ENCODE data around the gene CCDC57. TPM values are rescaled to one million over a fixed set of nuclear protein-coding genes. Genes with fewer than 3 reads are reported as not detected.

CCDC57 gene
- polyA plus RNA-seq, 1 donor from 2014 or later = 70.9 TPM

DNA sequence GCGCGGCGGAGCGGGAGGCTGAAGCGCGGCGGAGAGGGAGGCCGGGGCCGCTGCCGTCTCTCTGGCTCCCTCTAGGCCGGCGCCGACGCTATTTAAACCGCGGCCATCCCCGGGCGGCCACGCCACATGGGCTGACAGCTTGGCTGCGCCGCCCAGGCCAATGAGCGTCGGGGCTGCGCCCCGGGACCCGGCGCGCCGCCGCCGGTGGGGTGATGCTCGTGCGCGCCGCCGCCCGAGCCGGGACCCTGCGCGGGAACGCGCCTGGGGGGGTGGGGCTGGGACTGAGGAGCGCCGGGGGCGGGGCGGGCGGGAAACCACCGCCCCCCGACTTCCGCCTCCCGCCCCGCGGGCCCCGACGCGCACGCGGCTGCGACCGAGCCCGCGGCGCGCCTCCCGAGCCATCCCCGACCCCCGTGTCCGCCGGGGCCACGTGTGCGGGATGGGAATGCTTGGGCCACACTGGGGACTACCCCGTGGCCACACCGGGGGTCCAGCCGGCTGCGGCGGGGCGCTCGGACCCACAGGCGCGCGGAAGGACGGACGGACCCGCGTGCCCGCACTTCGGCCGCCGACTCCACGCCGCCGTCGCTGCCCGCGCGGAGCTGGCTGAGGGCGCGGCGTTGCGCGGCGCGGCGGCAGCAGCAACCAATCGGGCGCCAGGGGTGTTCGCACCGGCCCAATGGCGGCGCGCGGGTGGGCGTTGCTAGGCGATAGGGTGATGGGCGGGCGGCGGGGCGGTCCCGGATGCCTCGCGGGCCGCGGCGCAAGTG is 114.3 kb downstream of the CCDC57 start, which contains the start of gene FASN:
TSS of gene FASN (minus strand) at position 68 of the 770 bp plus-strand sequence. CDS start 1,791 bp downstream, outside the sequence.
- TF ChIP-seq SMC3 (conservative IDR thresholded peaks at IDR 0.05; ENCODE audit: poor library complexity) (peak; percentile 13), MXI1 (conservative IDR thresholded peaks at IDR 0.05; ENCODE audit: poor library complexity, severe bottlenecking) (peak; percentile 100), POLR2AphosphoS5 (IDR thresholded peaks at IDR 0.05) (peak; percentile 83), EZH2 (IDR thresholded peaks at IDR 0.05; ENCODE audit: borderline replicate concordance, insufficient read depth, low read length, poor library complexity, severe bottlenecking) (no peak), RAD21 (conservative IDR thresholded peaks at IDR 0.05) (no peak), TAF1 (IDR thresholded peaks at IDR 0.05; ENCODE audit: low read depth) (peak; percentile 84), EP300 (conservative IDR thresholded peaks at IDR 0.05; ENCODE audit: poor library complexity, severe bottlenecking) (peak; percentile 64)
- TF ChIP-seq, protein P1, sequence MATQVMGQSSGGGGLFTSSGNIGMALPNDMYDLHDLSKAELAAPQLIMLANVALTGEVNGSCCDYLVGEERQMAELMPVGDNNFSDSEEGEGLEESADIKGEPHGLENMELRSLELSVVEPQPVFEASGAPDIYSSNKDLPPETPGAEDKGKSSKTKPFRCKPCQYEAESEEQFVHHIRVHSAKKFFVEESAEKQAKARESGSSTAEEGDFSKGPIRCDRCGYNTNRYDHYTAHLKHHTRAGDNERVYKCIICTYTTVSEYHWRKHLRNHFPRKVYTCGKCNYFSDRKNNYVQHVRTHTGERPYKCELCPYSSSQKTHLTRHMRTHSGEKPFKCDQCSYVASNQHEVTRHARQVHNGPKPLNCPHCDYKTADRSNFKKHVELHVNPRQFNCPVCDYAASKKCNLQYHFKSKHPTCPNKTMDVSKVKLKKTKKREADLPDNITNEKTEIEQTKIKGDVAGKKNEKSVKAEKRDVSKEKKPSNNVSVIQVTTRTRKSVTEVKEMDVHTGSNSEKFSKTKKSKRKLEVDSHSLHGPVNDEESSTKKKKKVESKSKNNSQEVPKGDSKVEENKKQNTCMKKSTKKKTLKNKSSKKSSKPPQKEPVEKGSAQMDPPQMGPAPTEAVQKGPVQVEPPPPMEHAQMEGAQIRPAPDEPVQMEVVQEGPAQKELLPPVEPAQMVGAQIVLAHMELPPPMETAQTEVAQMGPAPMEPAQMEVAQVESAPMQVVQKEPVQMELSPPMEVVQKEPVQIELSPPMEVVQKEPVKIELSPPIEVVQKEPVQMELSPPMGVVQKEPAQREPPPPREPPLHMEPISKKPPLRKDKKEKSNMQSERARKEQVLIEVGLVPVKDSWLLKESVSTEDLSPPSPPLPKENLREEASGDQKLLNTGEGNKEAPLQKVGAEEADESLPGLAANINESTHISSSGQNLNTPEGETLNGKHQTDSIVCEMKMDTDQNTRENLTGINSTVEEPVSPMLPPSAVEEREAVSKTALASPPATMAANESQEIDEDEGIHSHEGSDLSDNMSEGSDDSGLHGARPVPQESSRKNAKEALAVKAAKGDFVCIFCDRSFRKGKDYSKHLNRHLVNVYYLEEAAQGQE (IDR thresholded peaks at IDR 0.05; ENCODE audit: borderline replicate concordance) = peak; percentile 35
- TF ChIP-seq, protein P2, sequence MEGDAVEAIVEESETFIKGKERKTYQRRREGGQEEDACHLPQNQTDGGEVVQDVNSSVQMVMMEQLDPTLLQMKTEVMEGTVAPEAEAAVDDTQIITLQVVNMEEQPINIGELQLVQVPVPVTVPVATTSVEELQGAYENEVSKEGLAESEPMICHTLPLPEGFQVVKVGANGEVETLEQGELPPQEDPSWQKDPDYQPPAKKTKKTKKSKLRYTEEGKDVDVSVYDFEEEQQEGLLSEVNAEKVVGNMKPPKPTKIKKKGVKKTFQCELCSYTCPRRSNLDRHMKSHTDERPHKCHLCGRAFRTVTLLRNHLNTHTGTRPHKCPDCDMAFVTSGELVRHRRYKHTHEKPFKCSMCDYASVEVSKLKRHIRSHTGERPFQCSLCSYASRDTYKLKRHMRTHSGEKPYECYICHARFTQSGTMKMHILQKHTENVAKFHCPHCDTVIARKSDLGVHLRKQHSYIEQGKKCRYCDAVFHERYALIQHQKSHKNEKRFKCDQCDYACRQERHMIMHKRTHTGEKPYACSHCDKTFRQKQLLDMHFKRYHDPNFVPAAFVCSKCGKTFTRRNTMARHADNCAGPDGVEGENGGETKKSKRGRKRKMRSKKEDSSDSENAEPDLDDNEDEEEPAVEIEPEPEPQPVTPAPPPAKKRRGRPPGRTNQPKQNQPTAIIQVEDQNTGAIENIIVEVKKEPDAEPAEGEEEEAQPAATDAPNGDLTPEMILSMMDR (IDR thresholded peaks at IDR 0.05; ENCODE audit: poor library complexity, severe bottlenecking) = peak; percentile 71

DNA sequence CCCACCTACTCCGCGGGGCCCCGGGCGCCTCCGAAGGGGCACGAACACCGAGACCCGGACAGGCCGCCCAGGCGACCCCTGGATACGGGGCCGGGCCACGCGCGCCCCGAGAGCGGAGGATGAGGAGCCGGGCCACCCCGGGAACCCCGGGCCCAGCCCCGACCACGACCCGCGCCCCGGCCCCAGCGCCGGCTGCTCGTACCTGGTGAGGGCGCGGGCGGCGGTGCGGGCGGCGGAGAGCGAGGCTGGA is 114.8 kb downstream of the CCDC57 start:
- Histone ChIP-seq H3K27me3 (ENCODE audit: insufficient read depth, low read depth, low read length) (no peaks in the 10 kb centered on the region), H3K36me3 (ENCODE audit: insufficient read depth, low read length) (no peaks in the 10 kb centered on the region), H3K27ac (ENCODE audit: low read length) (peak overlapping the region; percentile 83), H3K79me2 (replicated peaks; ENCODE audit: insufficient read depth, low read length) (peaks cover 24% of the 10 kb centered on the region), H3F3A (ENCODE audit: insufficient read depth, low read length, poor library complexity, severe bottlenecking) (no peaks in the 10 kb centered on the region), H3K4me2 (ENCODE audit: low read length) (no peak overlapping the region), H3K9me3 (ENCODE audit: low read length) (no peaks in the 10 kb centered on the region), H4K20me1 (ENCODE audit: insufficient read depth) (no peaks in the 10 kb centered on the region), H3K9me2 (ENCODE audit: insufficient read depth, low read length) (no peaks in the 10 kb centered on the region), H3K4me3 (ENCODE audit: low read length) (peak overlapping the region; percentile 95), H3K9ac (ENCODE audit: low read length) (peak overlapping the region; percentile 90), H2AFZ (ENCODE audit: low read depth, low read length) (no peak overlapping the region)
- no peak for TF ChIP-seq EP300 (conservative IDR thresholded peaks at IDR 0.05; ENCODE audit: poor library complexity, severe bottlenecking)

More for the DNA sequence above, 114.3 kb downstream of the CCDC57 start, which contains the start of gene FASN:
- H3K4me2 ChIP-seq (ENCODE audit: low read length) = peak within 1 kb of the TSS; percentile 91
- peaks cover 24% of the 10 kb centered on the region for H3K79me2 ChIP-seq (replicated peaks; ENCODE audit: insufficient read depth, low read length)
- H3K27me3 ChIP-seq (ENCODE audit: insufficient read depth, low read depth, low read length) = no peaks in the 10 kb centered on the region
- peak within 1 kb of the TSS; percentile 90 for H3K9ac ChIP-seq (ENCODE audit: low read length)
- H3K4me3 ChIP-seq (ENCODE audit: low read length) = peak within 1 kb of the TSS; percentile 95
- H3K36me3 ChIP-seq (ENCODE audit: insufficient read depth, low read length) = no peaks in the 10 kb centered on the region
- H2AFZ ChIP-seq (ENCODE audit: low read depth, low read length) = peak within 1 kb of the TSS; percentile 27
- peak within 1 kb of the TSS; percentile 83 for H3K27ac ChIP-seq (ENCODE audit: low read length)
- no peaks in the 10 kb centered on the region for H4K20me1 ChIP-seq (ENCODE audit: insufficient read depth)
- H3K9me3 ChIP-seq (ENCODE audit: low read length) = no peaks in the 10 kb centered on the region
- no peaks in the 10 kb centered on the region for H3K9me2 ChIP-seq (ENCODE audit: insufficient read depth, low read length)
- no peaks in the 10 kb centered on the region for H3F3A ChIP-seq (ENCODE audit: insufficient read depth, low read length, poor library complexity, severe bottlenecking)

All from neural cell (in vitro differentiated cells).